ENCODE results near the gene SIGLEC12.
"Not testable (repeated sequence)": the region's sequence is repeated elsewhere in the genome, so short reads cannot be mapped to it uniquely, and the experiment has no call there.

Gene SIGLEC12

GRCh38 chr19:51521781-51522180, 20.2 kb upstream of the SIGLEC12 start:
- DNase-seq = no peak

GRCh38 chr19:51521357-51521756, 19.8 kb upstream of the SIGLEC12 start:
- DNase-seq = no peak

GRCh38 chr19:51520728-51521127, 19.1 kb upstream of the SIGLEC12 start:
- no peak for DNase-seq

GRCh38 chr19:51514866-51515481, 13.4 kb upstream of the SIGLEC12 start:
- no peak for DNase-seq

- DNase-seq = no peak
Measured at GRCh38 chr19:51513968-51514367, 12.4 kb upstream of the SIGLEC12 start.

- DNase-seq = no peak
Measured at GRCh38 chr19:51511353-51511752, 9.8 kb upstream of the SIGLEC12 start.

GRCh38 chr19:51509823-51510660, 8.4 kb upstream of the SIGLEC12 start:
- DNase-seq = no peak

GRCh38 chr19:51508059-51508733, 6.6 kb upstream of the SIGLEC12 start:
- no peak for DNase-seq

GRCh38 chr19:51507640-51508058, 6.0 kb upstream of the SIGLEC12 start:
- DNase-seq = no peak

- DNase-seq = no peak
Measured at GRCh38 chr19:51507192-51507591, 5.6 kb upstream of the SIGLEC12 start.

GRCh38 chr19:51505904-51506303, 4.3 kb upstream of the SIGLEC12 start:
- DNase-seq = no peak

- no peak for DNase-seq
Measured at GRCh38 chr19:51503896-51504295, 2.3 kb upstream of the SIGLEC12 start.

- no peak for DNase-seq
Measured at GRCh38 chr19:51503286-51503817, 1.8 kb upstream of the SIGLEC12 start.

GRCh38 chr19:51500931-51501330, 669 bp downstream of the SIGLEC12 start:
- not testable (repeated sequence) for DNase-seq

- no peak for DNase-seq
Measured at GRCh38 chr19:51497666-51498065, 3.9 kb downstream of the SIGLEC12 start.

- DNase-seq = no peak
Measured at GRCh38 chr19:51493776-51494175, 7.8 kb downstream of the SIGLEC12 start.

GRCh38 chr19:51491586-51491985, 10.0 kb downstream of the SIGLEC12 start:
- DNase-seq = no peak

GRCh38 chr19:51490676-51491075, 10.9 kb downstream of the SIGLEC12 start:
- no peak for DNase-seq

- DNase-seq = no peak
Measured at GRCh38 chr19:51489113-51489512, 12.5 kb downstream of the SIGLEC12 start.

GRCh38 chr19:51488491-51488890, 13.1 kb downstream of the SIGLEC12 start:
- DNase-seq = no peak

- no peak for DNase-seq
Measured at GRCh38 chr19:51485960-51486660, 15.5 kb downstream of the SIGLEC12 start.

- DNase-seq = no peak
Measured at GRCh38 chr19:51480590-51480989, 21.0 kb downstream of the SIGLEC12 start.
